KG1 (cell line): ENCODE data around the gene HEMK1.

Experiments used
- DNase-seq: peaks from one replicate; lab custom pipeline; 2025; lab: John Stamatoyannopoulos, UW

Gene HEMK1

DNA sequence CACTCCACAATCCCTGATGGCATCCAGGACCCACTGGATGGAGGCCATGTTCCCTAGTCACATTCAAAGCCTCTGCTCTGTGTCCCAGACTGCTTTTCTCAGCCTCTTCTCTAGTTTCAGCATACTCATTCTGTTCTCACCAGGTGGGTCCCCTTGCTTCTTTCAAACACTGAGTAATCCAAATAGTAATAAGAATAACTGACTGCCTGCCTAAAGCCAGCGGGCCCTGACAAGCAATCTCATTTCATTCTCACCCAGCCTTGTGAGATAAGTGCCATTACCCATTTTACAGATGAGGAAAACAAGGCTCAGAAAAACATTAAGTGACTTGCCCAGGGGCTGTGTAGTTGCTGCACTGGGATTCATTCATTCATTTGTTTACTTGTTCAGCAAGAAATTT lies 73.1 kb downstream of the HEMK1 start:
- DNase-seq, result no peak

DNA sequence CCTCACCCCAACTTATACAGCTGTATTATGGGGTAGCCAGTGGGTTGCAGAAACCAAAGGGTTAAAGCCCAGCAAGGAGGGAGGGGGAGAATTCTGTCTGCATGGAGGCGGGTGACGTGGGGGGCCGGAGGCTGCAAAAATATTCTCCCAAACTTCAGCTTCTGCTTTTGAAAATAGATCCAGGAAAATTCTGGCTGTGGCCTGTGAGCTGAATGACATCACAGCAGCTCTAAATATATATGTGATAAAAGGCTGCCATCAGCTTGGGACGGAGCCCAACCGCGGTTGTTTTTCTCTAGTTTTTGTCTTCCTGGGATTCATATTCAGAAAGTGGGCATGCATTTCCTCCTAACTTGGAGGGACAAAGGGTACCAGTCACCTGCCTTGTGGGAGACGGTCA lies 75.2 kb downstream of the HEMK1 start:
- no peak for DNase-seq

DNA sequence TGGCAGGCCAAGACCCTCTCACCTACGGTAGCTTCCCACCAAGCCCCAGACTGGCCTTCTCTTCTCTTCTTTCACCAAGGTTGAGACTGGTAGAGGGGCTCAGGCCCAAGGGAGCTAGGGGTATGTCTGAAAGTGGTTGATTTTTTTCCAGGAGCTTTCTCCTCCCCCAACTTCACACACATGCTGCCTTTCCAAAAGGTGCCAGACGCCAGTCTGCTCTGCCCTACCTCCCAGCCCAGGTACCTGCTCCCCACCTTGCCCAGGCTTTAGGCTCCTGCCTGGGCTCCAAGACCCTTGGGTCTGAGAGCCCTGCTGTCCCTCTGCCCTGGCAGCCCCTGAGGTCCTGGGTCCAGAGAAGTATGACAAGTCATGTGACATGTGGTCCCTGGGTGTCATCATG lies 76.1 kb downstream of the HEMK1 start:
- DNase-seq, result no peak
